ENCODE measurements around the gene RTKN2. TPM values are rescaled to one million over a fixed set of nuclear protein-coding genes. Genes with fewer than 3 reads are reported as not detected.

RTKN2 gene
- polyA plus RNA-seq, 1 of the 3 experiments (the other 2 are of a cell fraction) = 1.4 TPM

GRCh38 chr10:62259456-62259855 is 9.2 kb downstream of the RTKN2 start:
- Histone ChIP-seq H3K4me1 (ENCODE audit: control insufficient read depth in 1 of 2, insufficient read depth in 2 of 2, low read depth in 1 of 2, low read length in 1 of 2) (peaks cover 6 to 16% of the 10 kb centered on the region in 2 experiments; a peak in 1 of 4 replicates), H3K27ac (ENCODE audit: low read depth in 2 of 2, low read length in 1 of 2) (no peak overlapping the region), H3K9ac (no peak overlapping the region), H4K20me1 (ENCODE audit: insufficient read depth) (no peaks in the 10 kb centered on the region), H2AFZ (ENCODE audit: low read depth) (no peak overlapping the region), H3K36me3 (replicated peaks in 1 of 2; ENCODE audit: control insufficient read depth in 1 of 2, insufficient read depth in 2 of 2, low read length in 1 of 2) (peaks cover 6 to 8% of the 10 kb centered on the region in 2 experiments), H3F3A (replicated peaks; ENCODE audit: insufficient read depth) (no peaks in the 10 kb centered on the region), H3K4me2 (no peak overlapping the region), H3K9me2 (no peaks in the 10 kb centered on the region), H3K4me3 (ENCODE audit: low read depth in 2 of 2, low read length in 1 of 2) (no peak overlapping the region), H3K27me3 (ENCODE audit: insufficient read depth) (no peaks in the 10 kb centered on the region), H3K9me3 (no peaks in the 10 kb centered on the region), H3K79me2 (ENCODE audit: insufficient read depth) (peaks cover 15% of the 10 kb centered on the region)
- POLR2A ChIA-PET = no interaction called here
- WGBS (ENCODE audit: low lambda C conversion rate) = 78% methylated on average over 4 of the region's 4 CpGs
- TF ChIP-seq NRF1 (IDR thresholded peaks at IDR 0.05; ENCODE audit: low read depth, low read length) (no peak), MEF2A (IDR thresholded peaks at IDR 0.05; ENCODE audit: borderline replicate concordance, low read depth) (no peak), EP300 (IDR thresholded peaks at IDR 0.05; ENCODE audit: borderline replicate concordance in 1 of 2, low read depth in 1 of 2, low read length in 1 of 2) (no peak), MAX (IDR thresholded peaks at IDR 0.05; ENCODE audit: low read depth) (no peak), SIN3A (IDR thresholded peaks at IDR 0.05; ENCODE audit: borderline replicate concordance, low read depth, low read length) (no peak), USF1 (IDR thresholded peaks at IDR 0.05; ENCODE audit: borderline replicate concordance, low read depth) (no peak)
- TF ChIP-seq, protein P1, sequence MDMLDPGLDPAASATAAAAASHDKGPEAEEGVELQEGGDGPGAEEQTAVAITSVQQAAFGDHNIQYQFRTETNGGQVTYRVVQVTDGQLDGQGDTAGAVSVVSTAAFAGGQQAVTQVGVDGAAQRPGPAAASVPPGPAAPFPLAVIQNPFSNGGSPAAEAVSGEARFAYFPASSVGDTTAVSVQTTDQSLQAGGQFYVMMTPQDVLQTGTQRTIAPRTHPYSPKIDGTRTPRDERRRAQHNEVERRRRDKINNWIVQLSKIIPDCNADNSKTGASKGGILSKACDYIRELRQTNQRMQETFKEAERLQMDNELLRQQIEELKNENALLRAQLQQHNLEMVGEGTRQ (IDR thresholded peaks at IDR 0.05; ENCODE audit: borderline replicate concordance, low read depth, low read length) = no peak
- no peak for DNase-seq
- CTCF ChIA-PET = interaction anchor here (1.4 to 1.5 kb wide), 2 partner anchors 10 to 11 kb away, joined by 3 to 5 read pairs; no protein-coding TSS in a partner anchor

GRCh38 chr10:62258926-62259325 is 9.7 kb downstream of the RTKN2 start:
- POLR2A ChIA-PET = no interaction called here
- Histone ChIP-seq H3K4me3 (ENCODE audit: low read depth in 2 of 2, low read length in 1 of 2) (no peak overlapping the region), H3K27me3 (ENCODE audit: insufficient read depth) (no peaks in the 10 kb centered on the region), H3K36me3 (replicated peaks in 1 of 2; ENCODE audit: control insufficient read depth in 1 of 2, insufficient read depth in 2 of 2, low read length in 1 of 2) (peaks cover 6 to 8% of the 10 kb centered on the region in 2 experiments), H3K27ac (ENCODE audit: low read depth in 2 of 2, low read length in 1 of 2) (no peak overlapping the region), H3K9me2 (no peaks in the 10 kb centered on the region), H3K4me2 (no peak overlapping the region), H4K20me1 (ENCODE audit: insufficient read depth) (no peaks in the 10 kb centered on the region), H3K4me1 (ENCODE audit: control insufficient read depth in 1 of 2, insufficient read depth in 2 of 2, low read depth in 1 of 2, low read length in 1 of 2) (peaks cover 2 to 11% of the 10 kb centered on the region in 2 experiments; a peak in 1 of 4 replicates), H3K9me3 (no peaks in the 10 kb centered on the region), H3F3A (replicated peaks; ENCODE audit: insufficient read depth) (no peaks in the 10 kb centered on the region), H2AFZ (ENCODE audit: low read depth) (no peak overlapping the region), H3K9ac (no peak overlapping the region), H3K79me2 (ENCODE audit: insufficient read depth) (peaks cover 10% of the 10 kb centered on the region)
- CTCF ChIA-PET = interaction anchor here (1.4 to 1.8 kb wide), 3 partner anchors 10 to 14 kb away, joined by 3 to 5 read pairs (median 5); no protein-coding TSS in a partner anchor
- TF ChIP-seq, protein P2, sequence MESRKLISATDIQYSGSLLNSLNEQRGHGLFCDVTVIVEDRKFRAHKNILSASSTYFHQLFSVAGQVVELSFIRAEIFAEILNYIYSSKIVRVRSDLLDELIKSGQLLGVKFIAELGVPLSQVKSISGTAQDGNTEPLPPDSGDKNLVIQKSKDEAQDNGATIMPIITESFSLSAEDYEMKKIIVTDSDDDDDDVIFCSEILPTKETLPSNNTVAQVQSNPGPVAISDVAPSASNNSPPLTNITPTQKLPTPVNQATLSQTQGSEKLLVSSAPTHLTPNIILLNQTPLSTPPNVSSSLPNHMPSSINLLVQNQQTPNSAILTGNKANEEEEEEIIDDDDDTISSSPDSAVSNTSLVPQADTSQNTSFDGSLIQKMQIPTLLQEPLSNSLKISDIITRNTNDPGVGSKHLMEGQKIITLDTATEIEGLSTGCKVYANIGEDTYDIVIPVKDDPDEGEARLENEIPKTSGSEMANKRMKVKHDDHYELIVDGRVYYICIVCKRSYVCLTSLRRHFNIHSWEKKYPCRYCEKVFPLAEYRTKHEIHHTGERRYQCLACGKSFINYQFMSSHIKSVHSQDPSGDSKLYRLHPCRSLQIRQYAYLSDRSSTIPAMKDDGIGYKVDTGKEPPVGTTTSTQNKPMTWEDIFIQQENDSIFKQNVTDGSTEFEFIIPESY (IDR thresholded peaks at IDR 0.05; ENCODE audit: borderline replicate concordance, low read depth) = no peak
- no peak for TF ChIP-seq ELF1 (IDR thresholded peaks at IDR 0.05)
- TF ChIP-seq JUND (IDR thresholded peaks at IDR 0.05) = no peak
- no peak for TF ChIP-seq MEF2A (IDR thresholded peaks at IDR 0.05; ENCODE audit: borderline replicate concordance, low read depth)
- no peak for TF ChIP-seq NRF1 (IDR thresholded peaks at IDR 0.05; ENCODE audit: low read depth, low read length)
- TF ChIP-seq TEAD4 (IDR thresholded peaks at IDR 0.05; ENCODE audit: borderline replicate concordance, insufficient read depth) = no peak
- TF ChIP-seq FOXJ3 (CRISPR knock-in tag; IDR thresholded peaks at IDR 0.05) = no peak
- no peak for TF ChIP-seq TAF1 (IDR thresholded peaks at IDR 0.05; ENCODE audit: borderline replicate concordance, low read depth, low read length)
- no peak for TF ChIP-seq USF1 (IDR thresholded peaks at IDR 0.05; ENCODE audit: borderline replicate concordance, low read depth)
- no peak for TF ChIP-seq RXRA (IDR thresholded peaks at IDR 0.05; ENCODE audit: borderline replicate concordance, low read depth)
- TF ChIP-seq SMC3 (IDR thresholded peaks at IDR 0.05; ENCODE audit: low read depth, low read length) = no peak
- 100% methylated on average over 3 of the region's 3 CpGs for WGBS (ENCODE audit: low lambda C conversion rate)
- no peak for DNase-seq
